M059J (cell line): ENCODE measurements around the gene NCLN. TPM values are rescaled to one million over a fixed set of nuclear protein-coding genes. Genes with fewer than 3 reads are reported as not detected.
A peak's percentile ranks its signal among the peaks of the same experiment; 100 is the strongest.
"Not testable (repeated sequence)": the region's sequence is repeated elsewhere in the genome, so short reads cannot be mapped to it uniquely, and the experiment has no call there.

Source experiments
- DNase-seq: peaks from one replicate; pipeline ENCODE4 v3.0.0-alpha.2; 2012; ENCODE audit warnings: low read depth
- total RNA-seq: library from RNA; depleted of rRNA; stranded (reverse); fragments of >200 nt; shearing (Covaris generic); gene quantifications from 2 replicates; pipeline ENCODE4 v1.2.3, GENCODE V29; 2014

Gene NCLN
- total RNA-seq, 1 experiment from 2014 or later, result 76.1 TPM

GRCh38 chr19:3198901-3199700, 13.4 kb downstream of the NCLN start:
- no peak for DNase-seq

GRCh38 chr19:3201072-3201700, 15.5 kb downstream of the NCLN start:
- no peak for DNase-seq

- DNase-seq, result no peak
Observed at GRCh38 chr19:3201911-3202310, 16.2 kb downstream of the NCLN start.

GRCh38 chr19:3202346-3202745, 16.6 kb downstream of the NCLN start:
- no peak for DNase-seq

- DNase-seq, result not testable (repeated sequence)
Observed at GRCh38 chr19:3202895-3203294, 17.2 kb downstream of the NCLN start.

GRCh38 chr19:3203805-3204645, 18.3 kb downstream of the NCLN start:
- DNase-seq, result no peak

GRCh38 chr19:3204646-3205275, 19.0 kb downstream of the NCLN start:
- no peak for DNase-seq

GRCh38 chr19:3206216-3206953, 20.7 kb downstream of the NCLN start:
- DNase-seq, result no peak

GRCh38 chr19:3207461-3208242, 21.9 kb downstream of the NCLN start:
- DNase-seq, result no peak

- DNase-seq, result no peak
Observed at GRCh38 chr19:3208317-3209207, 22.8 kb downstream of the NCLN start.

GRCh38 chr19:3210347-3211017, 24.8 kb downstream of the NCLN start:
- DNase-seq, result peak; percentile 34

GRCh38 chr19:3211191-3211590, 25.5 kb downstream of the NCLN start:
- DNase-seq, result no peak

GRCh38 chr19:3213159-3213558, 27.4 kb downstream of the NCLN start:
- DNase-seq, result no peak

- no peak for DNase-seq
Observed at GRCh38 chr19:3216874-3217273, 31.1 kb downstream of the NCLN start.

- no peak for DNase-seq
Observed at GRCh38 chr19:3220576-3220975, 34.8 kb downstream of the NCLN start.

GRCh38 chr19:3221576-3221975, 35.8 kb downstream of the NCLN start:
- not testable (repeated sequence) for DNase-seq

GRCh38 chr19:3222709-3223108, 37.0 kb downstream of the NCLN start:
- DNase-seq, result no peak

GRCh38 chr19:3224346-3225168, 38.8 kb downstream of the NCLN start, which contains the start of gene CELF5:
Gene CELF5 (plus strand): TSS chr19:3224661. CDS start chr19:3224740, 79 bp downstream.
- DNase-seq, result peak; percentile 39
